Epithelial cell of proximal tubule (primary cell): Measurements from ENCODE around the gene PPP1R14B. TPM values are rescaled to one million over a fixed set of nuclear protein-coding genes. Genes with fewer than 3 reads are reported as not detected.
A peak's percentile ranks its signal among the peaks of the same experiment; 100 is the strongest.

Experiments
- DNase-seq: peaks from one replicate; pipeline ENCODE4 v3.0.0-alpha.2; 2011; ENCODE audit warnings: low read depth
- H3K4me3 ChIP-seq: 2 replicates; pipeline ENCODE4 v1.5.1; 2011; ENCODE audit warnings: low read depth, mild to moderate bottlenecking, low read length
- total RNA-seq: library from RNA; depleted of rRNA; stranded (reverse); fragments of >200 nt; gene quantifications from 2 replicates; pipeline ENCODE4 v1.2.3, GENCODE V29; 2015
- TF ChIP-seq, protein P1 (sequence below): conservative IDR thresholded peaks from 2 replicates; pipeline ENCODE4 v1.5.1; 2012; ENCODE audit warnings: low read depth, mild to moderate bottlenecking, low read length

The PPP1R14B gene
- total RNA-seq, 1 donor from 2014 or later: 674 TPM

DNA sequence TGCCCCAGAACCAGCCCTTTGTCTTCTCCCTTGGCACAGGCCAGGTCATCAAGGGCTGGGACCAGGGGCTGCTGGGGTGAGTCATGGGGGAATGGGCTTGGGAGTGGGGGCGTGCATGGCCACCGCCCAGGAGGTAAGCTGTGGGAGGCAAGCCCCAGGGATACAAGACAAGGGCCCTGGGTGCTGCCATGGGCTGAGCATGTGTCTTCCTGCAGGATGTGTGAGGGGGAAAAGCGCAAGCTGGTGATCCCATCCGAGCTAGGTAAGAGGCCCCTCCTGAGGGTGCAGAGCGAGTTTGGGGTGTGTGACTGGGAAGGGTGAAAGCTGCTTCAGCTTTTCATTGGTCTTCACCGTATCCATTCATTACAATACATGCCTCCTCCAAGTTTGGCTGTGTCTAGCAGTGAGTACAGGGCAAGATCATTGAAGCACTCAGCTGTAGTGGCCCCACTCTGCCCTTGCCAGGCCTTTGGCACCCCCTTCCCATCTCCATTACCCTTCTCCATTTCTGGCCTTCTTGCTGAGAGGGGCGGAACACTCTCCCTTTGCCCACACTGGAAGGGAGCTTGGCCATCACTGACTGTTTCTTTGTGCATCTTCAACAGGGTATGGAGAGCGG is 3.4 kb downstream of the PPP1R14B start:
- no peak for DNase-seq
- TF ChIP-seq, protein P1, sequence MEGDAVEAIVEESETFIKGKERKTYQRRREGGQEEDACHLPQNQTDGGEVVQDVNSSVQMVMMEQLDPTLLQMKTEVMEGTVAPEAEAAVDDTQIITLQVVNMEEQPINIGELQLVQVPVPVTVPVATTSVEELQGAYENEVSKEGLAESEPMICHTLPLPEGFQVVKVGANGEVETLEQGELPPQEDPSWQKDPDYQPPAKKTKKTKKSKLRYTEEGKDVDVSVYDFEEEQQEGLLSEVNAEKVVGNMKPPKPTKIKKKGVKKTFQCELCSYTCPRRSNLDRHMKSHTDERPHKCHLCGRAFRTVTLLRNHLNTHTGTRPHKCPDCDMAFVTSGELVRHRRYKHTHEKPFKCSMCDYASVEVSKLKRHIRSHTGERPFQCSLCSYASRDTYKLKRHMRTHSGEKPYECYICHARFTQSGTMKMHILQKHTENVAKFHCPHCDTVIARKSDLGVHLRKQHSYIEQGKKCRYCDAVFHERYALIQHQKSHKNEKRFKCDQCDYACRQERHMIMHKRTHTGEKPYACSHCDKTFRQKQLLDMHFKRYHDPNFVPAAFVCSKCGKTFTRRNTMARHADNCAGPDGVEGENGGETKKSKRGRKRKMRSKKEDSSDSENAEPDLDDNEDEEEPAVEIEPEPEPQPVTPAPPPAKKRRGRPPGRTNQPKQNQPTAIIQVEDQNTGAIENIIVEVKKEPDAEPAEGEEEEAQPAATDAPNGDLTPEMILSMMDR: no peak
- H3K4me3 ChIP-seq: peak overlapping the region; percentile 96

DNA sequence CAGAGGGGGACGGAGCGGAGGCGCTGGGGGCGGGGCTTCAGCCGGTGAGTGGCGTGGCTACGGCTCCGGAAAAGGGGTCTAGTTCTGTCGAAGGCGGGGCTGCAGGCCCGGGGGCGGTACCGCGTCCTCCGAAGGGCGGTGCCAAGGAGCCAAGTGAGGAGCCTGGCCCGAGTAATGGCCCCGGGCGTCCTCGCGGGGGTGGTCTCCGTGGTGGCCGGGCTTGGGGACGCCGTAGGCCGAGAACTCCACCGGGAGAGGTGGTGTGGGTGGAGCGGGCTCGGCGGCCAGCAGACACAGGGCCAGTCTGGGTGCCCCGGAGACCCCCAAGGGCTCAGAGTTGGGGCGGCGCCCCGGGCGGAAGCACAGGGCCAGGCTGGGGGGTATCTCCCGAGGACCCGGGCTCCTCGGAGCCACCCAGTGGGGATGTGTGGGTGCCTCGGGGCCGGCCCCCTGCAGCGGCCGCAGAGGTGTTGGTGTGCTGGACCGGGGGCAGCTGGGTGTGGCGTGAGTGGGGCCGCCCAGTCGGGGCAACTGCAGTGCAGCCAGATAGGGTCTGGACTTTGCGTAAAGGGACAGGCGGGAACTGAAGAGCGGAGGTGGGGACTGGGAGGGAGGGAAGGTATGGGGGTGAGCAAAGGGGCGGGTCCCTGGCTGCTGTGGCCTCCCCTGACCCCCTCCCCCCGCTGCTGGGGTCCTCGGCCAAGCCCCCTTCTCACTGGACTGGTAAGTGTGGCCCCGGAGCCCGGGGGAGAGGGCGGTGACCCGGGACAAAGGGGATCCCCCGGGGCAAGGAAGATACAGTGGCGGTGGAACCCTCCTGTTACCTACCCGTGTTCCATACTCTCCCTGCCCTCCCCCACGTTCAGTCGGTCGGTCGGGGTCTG is 5.0 kb downstream of the PPP1R14B start:
- no peak for DNase-seq
- H3K4me3 ChIP-seq: peak overlapping the region; percentile 96
- TF ChIP-seq, protein P1: no peak

DNA sequence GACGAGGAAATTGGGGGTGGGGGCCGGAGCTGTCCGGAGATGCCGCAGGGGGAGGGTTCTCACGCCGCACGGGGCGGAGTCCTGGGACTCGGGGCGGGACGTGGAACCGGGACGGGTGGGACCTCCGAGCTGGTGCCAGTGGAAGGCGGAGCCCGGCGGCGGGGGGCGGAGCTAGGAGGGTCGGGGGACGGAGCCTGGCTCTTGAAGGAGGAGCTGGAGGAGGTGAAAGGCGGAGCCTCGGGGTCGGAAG is 5.6 kb downstream of the PPP1R14B start:
- DNase-seq: peak; percentile 83
- TF ChIP-seq, protein P1: no peak
- H3K4me3 ChIP-seq: peak overlapping the region; percentile 96

DNA sequence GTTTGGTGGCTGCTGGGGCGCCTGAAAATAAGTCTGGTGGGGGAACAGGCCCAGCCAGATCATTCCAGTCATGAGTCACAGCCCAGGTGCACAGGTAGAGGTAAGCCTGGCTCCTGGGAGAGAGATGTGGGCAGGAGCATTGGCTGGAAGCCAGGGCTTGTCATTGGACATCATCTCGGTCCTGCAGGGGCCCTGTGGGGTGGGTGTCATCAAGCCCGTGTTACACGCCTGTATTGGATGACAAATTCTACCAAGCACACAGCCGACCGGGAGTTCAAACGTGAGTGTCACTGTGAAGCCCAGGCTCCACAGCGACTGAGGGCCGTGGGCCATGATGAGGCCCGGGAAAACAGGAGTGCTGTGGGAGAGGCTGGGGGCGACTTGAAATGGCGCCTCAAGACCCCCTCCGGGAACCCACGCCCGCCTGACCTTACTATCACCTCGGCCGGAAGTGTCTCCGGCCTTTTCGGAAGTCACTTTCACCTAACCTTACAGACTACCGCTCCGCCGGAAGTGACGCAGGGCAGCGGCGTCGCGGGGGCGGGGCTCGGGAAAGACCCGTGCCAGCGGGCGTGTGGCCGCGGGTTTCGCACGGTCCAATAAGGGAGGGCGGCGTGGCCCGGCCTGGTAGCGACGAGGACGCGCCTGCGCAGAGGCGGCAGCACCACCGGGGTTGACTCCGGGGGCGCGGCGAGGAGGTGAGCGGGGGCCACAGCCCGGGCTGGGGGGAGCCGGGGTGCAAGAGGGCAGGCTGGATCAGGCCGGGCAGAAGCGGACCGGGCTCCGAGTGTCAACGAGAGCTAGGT is 6.1 kb downstream of the PPP1R14B start, which contains the start of gene FKBP2:
Gene FKBP2, plus strand, starts transcription at position 661 of the 806 bp plus-strand sequence. CDS start 1,293 bp downstream, outside the sequence.
- peak within 1 kb of the TSS; percentile 96 for H3K4me3 ChIP-seq
- TF ChIP-seq, protein P1: no peak
- no peak for DNase-seq

DNA sequence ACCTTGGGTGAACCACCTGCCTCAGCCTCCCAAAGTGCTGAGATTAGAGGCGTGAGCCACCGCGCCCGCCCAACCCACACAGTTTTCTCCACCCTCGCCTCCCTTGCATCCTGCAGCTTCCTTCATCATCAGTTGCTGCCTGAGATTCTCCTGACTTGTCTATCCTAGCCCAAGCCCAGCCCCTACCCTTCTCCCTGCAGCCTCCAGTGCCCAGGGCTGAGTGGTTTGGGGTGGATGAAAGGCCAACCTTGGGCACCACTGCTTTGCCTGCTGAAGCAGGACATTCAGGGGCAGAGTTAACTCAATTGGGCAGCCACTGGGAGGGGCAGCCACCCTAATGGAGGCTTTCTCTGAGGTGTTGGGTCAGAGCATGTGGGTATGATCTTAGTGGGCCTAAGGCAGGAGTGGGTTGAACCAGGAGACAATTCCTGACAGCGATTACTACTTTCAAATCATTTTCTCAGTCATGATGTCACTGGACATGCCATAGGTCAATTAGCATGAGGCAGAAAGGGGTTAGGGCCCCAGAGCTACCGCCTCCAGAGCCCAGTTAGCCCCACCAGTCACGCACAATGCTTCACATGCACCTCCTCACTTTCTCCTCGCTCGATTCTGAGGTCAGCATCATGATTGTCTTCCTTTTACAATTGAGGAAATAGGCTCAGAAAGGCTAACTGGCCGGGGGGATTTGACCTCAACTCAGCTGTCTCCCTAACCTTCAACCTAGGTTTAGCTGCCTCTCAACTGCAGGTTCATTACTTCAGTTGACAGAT is 6.9 kb downstream of the PPP1R14B start:
- TF ChIP-seq, protein P1: no peak
- DNase-seq: no peak
- peak overlapping the region; percentile 96 for H3K4me3 ChIP-seq

DNA sequence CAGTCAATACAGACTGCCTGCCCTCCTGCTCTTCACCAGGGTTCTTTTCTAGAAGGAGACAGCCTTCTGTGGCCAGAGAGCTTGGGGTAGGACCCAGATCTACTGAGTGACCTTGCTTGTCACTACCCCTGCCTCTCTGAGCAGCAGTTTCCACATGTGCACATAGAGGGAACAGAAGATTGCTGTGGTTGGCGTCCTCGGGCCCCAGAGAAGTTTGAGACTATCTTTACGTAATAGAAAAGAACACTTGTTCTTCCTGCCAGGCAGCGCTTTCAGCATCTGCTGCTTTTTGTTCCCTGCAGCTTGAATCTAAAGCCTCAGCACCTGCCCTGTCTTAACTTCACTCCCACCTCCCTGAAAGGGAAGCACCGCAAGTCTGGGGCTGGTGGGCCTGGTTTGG is 7.7 kb downstream of the PPP1R14B start:
- TF ChIP-seq, protein P1: no peak
- H3K4me3 ChIP-seq: no peak overlapping the region
- no peak for DNase-seq
